HUES6 (cell line): ENCODE data around the gene DBN1.
A peak's percentile ranks its signal among the peaks of the same experiment; 100 is the strongest.

Experiments used
- H3K27ac ChIP-seq: 2 replicates; pipeline ENCODE4 v1.7.0; 2013; ENCODE audit warnings: low read depth, mild to moderate bottlenecking, low read length, inconsistent platforms
- H3K27me3 ChIP-seq: 2 replicates; pipeline ENCODE4 v1.6.1; 2013; ENCODE audit warnings: low read length; ENCODE audit not compliant: control insufficient read depth, insufficient read depth
- H3K36me3 ChIP-seq: 2 replicates; pipeline ENCODE4 v1.6.1; 2013; ENCODE audit warnings: low read length; ENCODE audit not compliant: control insufficient read depth, insufficient read depth
- H3K4me1 ChIP-seq: 2 replicates; pipeline ENCODE4 v1.6.1; 2013; ENCODE audit warnings: low read length; ENCODE audit not compliant: control insufficient read depth, insufficient read depth
- H3K4me3 ChIP-seq: 2 replicates; pipeline ENCODE4 v1.5.1; 2013; ENCODE audit warnings: low read depth, low read length
- H3K9ac ChIP-seq: one replicate; pipeline ENCODE4 v1.6.1; 2013; ENCODE audit warnings: mild to moderate bottlenecking, low read length
- H3K9me3 ChIP-seq: 2 replicates; pipeline ENCODE4 v1.6.1; 2013; ENCODE audit warnings: low read depth, low read length; ENCODE audit not compliant: control insufficient read depth, insufficient read depth

DBN1 gene

DNA sequence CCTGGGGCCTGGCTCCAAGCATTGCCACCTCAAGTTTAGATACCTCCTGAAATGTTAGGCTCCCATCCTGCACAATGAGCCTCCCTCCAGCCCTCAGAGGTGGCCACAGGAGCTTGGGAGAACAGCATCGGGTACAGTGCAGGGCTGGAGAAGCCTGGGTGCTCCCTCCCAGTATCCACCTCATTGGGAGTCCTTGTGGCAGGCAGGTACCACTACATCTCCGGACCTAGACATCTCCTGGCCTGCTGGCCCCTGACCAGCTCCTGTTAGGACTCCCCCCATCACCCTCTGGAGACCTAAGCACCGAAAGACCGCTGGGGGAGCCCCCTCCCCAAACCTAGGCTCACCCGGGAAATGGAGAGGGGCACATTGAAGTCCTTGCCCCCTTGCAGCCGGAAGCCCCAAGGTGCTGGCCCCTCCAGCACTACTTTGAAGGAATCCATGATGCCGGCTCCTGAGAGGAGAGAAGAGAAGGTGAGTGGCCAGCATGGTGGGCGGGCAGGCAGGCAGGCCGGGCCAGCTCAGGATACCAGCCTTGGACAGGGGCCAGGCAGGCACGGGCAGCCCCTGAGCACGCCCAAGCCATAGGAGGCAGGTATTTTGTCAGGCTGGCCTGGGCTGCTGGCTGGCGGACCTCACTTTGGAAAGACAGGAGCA, 22.8 kb upstream of the DBN1 start:
- H3K36me3 ChIP-seq: peaks cover 32% of the 10 kb centered on the region
- H3K9ac ChIP-seq: peak overlapping the region; percentile 98
- peak overlapping the region; percentile 99 for H3K27ac ChIP-seq
- H3K9me3 ChIP-seq: no peaks in the 10 kb centered on the region
- H3K27me3 ChIP-seq: peaks cover 16% of the 10 kb centered on the region
- peaks cover 42% of the 10 kb centered on the region for H3K4me1 ChIP-seq
- H3K4me3 ChIP-seq: peak overlapping the region; percentile 74

DNA sequence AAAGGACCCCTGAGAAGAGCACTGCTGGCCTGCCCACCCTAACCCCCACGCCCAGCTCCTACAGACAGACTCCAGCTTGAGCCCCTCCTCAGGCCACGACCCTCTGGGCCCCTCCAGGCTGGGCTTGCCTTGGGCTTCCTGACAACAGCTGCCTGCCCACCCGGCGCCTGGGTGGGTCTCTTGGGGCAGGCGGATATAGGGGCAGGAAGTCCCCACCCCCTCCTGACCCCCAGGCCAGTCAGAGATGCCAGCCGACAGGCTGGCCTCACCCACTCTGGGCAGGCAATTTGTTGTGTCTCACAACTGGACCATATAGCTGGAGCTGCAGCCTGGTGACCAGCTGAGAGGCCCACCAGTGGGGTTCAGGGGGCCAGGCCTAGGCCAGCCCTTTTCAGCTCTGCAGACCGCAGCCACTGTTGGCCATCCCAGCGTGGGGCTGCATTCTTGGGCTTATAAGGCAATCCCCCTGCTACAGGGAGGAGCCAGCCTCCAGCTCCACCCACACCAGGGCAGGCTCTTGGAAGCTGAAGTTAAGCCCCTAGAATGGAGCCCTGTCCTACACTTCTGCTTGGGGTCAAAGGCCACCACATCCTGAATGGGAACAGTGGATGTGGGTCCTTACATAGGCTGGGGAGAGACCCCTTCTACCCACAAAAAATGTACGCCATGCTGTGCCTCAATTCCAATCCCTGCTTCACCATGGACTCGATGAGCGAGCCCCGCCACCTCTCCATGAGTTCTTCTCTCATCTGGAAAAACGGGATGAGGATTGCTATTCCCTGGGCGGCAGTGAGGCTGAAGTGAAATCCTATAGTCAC, 22.0 kb upstream of the DBN1 start:
- H3K4me3 ChIP-seq: peak overlapping the region; percentile 74
- H3K4me1 ChIP-seq: peaks cover 40% of the 10 kb centered on the region
- peak overlapping the region; percentile 99 for H3K27ac ChIP-seq
- H3K27me3 ChIP-seq: peaks cover 16% of the 10 kb centered on the region
- no peaks in the 10 kb centered on the region for H3K9me3 ChIP-seq
- H3K9ac ChIP-seq: peak overlapping the region; percentile 98
- H3K36me3 ChIP-seq: peaks cover 40% of the 10 kb centered on the region

DNA sequence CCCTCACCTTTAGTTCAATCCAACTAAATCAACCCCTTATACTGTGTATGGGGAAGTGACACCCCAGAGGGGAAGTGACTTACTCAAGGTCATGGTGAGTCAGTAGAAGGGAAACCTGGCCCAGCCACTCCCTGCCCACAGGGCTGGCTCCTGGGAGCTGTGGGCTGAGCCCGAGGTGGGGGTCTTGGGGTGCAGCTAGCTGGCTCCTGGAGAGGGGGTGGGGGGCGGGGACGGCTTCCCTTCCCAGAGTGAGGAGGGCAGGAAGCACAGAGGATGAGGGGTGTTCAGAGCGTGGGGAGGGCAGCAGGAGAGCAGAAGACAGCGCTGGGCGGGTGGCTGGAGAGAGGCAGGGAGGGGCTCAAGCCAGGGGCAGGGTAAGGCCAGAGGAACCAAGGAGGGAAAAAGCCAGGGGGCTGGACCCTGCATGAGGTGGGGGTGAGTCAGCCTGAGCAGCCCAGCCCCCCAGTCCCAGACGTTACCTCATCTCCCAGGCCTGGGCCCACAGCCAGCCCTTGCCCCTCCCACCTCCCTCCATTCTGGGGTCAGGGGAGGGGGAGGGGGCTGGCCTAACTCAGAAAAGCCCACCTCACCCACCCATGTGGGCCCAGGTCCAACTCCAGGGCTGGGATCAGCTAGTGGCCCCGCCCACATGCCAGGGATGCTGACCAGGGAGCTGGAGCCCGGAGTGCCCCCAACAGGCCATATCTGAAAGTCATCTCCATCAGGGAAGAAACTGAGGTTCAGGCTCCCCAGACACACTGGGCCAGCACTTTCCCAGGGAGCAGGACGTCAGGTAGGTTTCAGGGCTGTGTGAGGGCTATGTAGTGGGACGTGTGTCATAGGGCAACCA, 21.1 kb upstream of the DBN1 start:
- Histone ChIP-seq H3K9ac (peak overlapping the region; percentile 98), H3K27me3 (peaks cover 14% of the 10 kb centered on the region), H3K4me1 (peaks cover 40% of the 10 kb centered on the region), H3K36me3 (peaks cover 48% of the 10 kb centered on the region), H3K27ac (peak overlapping the region; percentile 99), H3K4me3 (peak overlapping the region; percentile 74; the same call in 1 of the 2 replicates), H3K9me3 (no peaks in the 10 kb centered on the region)

DNA sequence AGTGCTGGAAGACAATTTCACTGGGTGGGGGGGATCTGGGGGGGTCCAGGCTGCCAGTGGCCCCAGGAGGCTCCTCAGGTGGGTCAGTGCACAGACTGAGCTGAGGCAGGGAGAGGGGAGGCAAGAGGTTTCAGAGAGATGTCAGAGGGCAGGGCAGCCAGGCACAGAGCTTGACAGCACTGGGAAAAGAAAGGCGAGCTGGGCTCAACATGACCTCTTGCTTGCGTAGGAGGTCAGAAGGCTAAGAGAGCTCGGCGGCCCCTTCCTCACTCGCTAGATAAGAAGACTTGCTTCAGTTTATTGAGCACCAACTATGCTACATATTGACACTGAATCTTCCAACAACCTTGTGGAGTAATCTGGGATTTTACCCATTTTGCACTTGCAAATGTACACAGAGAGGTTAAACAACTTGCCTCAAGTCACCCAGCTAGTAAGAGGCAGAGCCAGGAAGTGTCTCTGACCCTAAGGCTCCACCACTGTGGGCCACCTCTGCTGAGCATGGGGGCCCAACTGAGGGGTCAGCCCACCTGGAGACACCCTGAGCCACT, 20.4 kb upstream of the DBN1 start:
- peak overlapping the region; percentile 98 for H3K9ac ChIP-seq
- peaks cover 39% of the 10 kb centered on the region for H3K4me1 ChIP-seq
- H3K27me3 ChIP-seq: peaks cover 9% of the 10 kb centered on the region
- H3K9me3 ChIP-seq: no peaks in the 10 kb centered on the region
- H3K27ac ChIP-seq: peak overlapping the region; percentile 25; the same call in 1 of the 2 replicates
- peaks cover 55% of the 10 kb centered on the region for H3K36me3 ChIP-seq
- no peak overlapping the region for H3K4me3 ChIP-seq

DNA sequence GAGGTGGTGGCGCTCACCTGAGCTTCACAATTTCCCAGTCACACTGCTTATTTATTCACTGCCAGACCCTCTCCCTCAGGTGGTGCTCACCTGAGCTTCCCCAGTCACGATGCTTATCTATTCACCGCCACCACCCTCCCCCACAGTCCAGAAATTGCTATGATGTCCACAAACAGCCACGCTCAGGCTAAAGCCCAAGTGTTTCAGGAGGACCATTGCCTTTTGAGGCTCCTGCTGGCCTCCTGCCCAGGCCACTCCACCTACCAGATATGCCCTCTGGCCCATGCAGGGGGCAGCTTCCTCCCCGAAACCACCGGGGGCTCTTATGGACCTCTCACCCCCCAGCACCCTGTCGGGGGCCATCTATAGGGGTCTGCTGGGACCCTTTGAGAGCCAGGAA, 19.4 kb upstream of the DBN1 start:
- no peaks in the 10 kb centered on the region for H3K9me3 ChIP-seq
- H3K27ac ChIP-seq: no peak overlapping the region
- H3K36me3 ChIP-seq: peaks cover 64% of the 10 kb centered on the region
- H3K9ac ChIP-seq: no peak overlapping the region
- peaks cover 31% of the 10 kb centered on the region for H3K4me1 ChIP-seq
- H3K27me3 ChIP-seq: no peaks in the 10 kb centered on the region
- H3K4me3 ChIP-seq: no peak overlapping the region

DNA sequence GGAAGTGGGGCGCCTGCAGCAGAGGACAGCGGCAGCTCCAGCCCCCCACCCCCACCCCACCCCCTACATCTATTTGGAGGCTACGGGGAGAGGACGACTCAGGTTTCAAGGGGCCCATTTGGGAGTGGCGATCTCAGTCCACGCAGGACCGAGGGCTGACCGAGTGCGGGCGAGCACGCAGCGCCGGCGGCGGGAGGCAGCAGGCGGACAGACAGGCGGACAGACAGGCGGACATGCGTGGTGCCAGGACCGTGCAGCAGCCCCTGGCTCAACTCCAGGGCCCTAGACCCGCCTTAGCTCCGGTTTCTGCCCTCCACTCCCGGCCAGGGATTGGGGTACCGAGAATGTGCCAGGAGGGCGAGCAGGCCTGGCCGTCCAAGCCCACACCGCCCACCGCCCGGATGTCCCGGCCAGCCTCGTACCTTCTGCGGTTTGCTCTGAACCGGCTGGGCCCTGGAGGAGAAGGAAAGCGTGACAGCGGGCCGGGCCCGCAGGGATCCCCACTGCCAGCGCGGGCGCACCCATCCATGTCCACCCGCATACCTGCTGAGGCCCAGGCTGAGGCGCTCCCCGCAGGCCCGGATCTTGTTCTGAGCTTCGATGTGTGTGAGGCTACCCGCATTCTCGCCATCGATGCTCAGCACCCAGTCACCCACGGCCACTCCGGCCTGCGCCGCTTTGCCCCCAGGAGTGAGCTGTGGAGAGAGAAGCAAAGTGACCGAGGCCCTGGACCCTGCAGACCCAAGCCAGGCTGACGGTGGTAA, 18.7 kb upstream of the DBN1 start:
- peaks cover 71% of the 10 kb centered on the region for H3K36me3 ChIP-seq
- H3K27ac ChIP-seq: no peak overlapping the region
- no peaks in the 10 kb centered on the region for H3K9me3 ChIP-seq
- peaks cover 31% of the 10 kb centered on the region for H3K4me1 ChIP-seq
- H3K4me3 ChIP-seq: no peak overlapping the region
- H3K27me3 ChIP-seq: no peaks in the 10 kb centered on the region
- no peak overlapping the region for H3K9ac ChIP-seq

DNA sequence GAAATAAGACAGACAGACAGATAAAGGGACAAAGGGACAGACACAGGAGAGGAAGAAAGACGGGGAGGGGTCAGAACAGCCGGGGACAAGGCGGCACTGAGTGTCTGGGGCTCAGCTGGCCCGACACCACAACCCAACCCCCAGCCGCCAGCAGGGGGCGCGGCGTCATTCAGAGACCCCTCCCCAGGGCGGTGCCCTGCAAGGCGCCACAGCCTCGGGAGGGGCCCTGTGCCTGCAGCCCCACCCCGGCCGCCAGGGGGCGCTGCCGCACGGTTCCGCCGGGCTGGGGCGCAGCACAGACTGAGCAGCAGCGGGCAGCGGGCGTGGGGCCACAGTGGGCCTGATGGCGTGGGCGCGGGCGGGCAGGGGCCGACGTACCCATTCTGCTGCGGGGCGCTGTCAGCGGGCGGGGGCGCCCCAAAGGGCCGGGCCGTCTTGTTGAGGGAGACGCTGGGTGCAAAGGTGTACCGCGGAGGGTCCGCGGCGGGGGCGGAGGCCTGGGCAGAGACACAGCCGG, 18.1 kb upstream of the DBN1 start:
- peak overlapping the region; percentile 28; the same call in 1 of the 2 replicates for H3K27ac ChIP-seq
- H3K9ac ChIP-seq: no peak overlapping the region
- peaks cover 75% of the 10 kb centered on the region for H3K36me3 ChIP-seq
- H3K4me1 ChIP-seq: peaks cover 30% of the 10 kb centered on the region
- no peaks in the 10 kb centered on the region for H3K27me3 ChIP-seq
- no peaks in the 10 kb centered on the region for H3K9me3 ChIP-seq
- no peak overlapping the region for H3K4me3 ChIP-seq

DNA sequence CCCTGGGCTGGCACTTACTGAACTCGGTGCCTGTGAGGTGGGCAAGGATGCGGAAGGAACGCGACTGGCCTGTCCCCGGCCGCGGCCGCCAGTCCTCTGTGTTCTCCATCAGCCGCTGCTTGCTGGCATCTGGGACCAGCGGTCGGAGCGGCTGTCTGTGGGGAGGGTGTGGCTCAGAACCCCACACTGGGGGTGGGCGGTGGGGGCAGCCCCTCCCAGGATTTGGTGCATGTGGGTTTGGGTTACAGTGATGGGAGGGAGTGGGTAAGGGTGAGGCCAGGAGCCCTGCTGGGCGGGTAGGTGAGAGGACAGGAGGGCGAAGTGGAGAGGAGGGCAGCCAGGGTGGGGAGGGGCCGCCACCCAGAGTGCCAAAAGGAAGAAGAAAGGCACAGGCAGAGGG, 17.6 kb upstream of the DBN1 start:
- H3K36me3 ChIP-seq: peaks cover 79% of the 10 kb centered on the region
- no peaks in the 10 kb centered on the region for H3K27me3 ChIP-seq
- H3K4me1 ChIP-seq: peaks cover 25% of the 10 kb centered on the region
- H3K9me3 ChIP-seq: no peaks in the 10 kb centered on the region
- no peak overlapping the region for H3K4me3 ChIP-seq
- H3K9ac ChIP-seq: no peak overlapping the region
- peak overlapping the region; percentile 28; the same call in 1 of the 2 replicates for H3K27ac ChIP-seq

DNA sequence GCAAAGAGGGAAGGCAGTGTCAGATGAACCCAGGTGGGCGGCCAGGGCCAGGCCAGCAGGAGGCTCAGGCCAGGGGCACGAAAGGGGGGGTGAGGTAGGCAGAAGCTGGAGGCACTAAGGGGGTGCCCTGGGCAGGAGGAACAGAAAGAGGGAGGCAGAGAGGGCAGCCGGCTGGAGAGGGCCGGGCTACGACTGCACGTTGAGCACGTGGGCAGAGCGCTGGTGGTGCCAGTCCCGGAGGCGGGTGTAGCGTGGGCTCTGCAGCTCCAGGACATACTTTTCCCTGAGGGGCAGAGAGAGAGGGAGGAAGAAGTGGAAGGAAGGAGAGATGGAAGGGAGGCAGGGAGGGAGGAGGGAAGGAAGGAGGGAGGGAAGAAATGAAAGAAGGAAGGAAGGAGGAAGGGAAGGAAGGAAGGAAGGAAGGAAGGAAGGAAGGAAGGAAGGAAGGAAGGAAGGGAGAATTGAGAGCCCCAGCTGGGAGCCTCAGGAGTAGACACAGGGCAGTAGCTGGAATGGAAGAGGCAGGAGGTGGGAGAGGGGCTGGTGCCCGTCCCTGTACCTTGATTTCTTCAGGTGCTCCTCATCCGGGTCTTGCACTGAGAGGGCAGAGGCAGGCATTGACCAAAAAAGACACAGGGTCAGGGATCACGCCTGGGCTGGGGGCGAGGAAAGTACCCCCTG, 17.0 kb upstream of the DBN1 start:
- peaks cover 20% of the 10 kb centered on the region for H3K4me1 ChIP-seq
- no peak overlapping the region for H3K4me3 ChIP-seq
- H3K9me3 ChIP-seq: no peaks in the 10 kb centered on the region
- H3K27me3 ChIP-seq: no peaks in the 10 kb centered on the region
- peaks cover 80% of the 10 kb centered on the region for H3K36me3 ChIP-seq
- no peak overlapping the region for H3K9ac ChIP-seq
- H3K27ac ChIP-seq: no peak overlapping the region; the same call in 1 of the 2 replicates
